ENCODE data around the gene RABGAP1L.
"Not testable (repeated sequence)": the region's sequence is repeated elsewhere in the genome, so short reads cannot be mapped to it uniquely, and the experiment has no call there.

The RABGAP1L gene

GRCh38 chr1:174671826-174672225 lies 512.5 kb downstream of the RABGAP1L start:
- no peak for DNase-seq (ENCODE audit: low read depth)

- DNase-seq (ENCODE audit: low read depth), result no peak
Measured at GRCh38 chr1:174676856-174677255, 517.5 kb downstream of the RABGAP1L start.

GRCh38 chr1:174678657-174679056 lies 519.3 kb downstream of the RABGAP1L start:
- DNase-seq (ENCODE audit: low read depth), result no peak

GRCh38 chr1:174680101-174680500 lies 520.8 kb downstream of the RABGAP1L start:
- DNase-seq (ENCODE audit: low read depth), result no peak

- DNase-seq (ENCODE audit: low read depth), result no peak
Measured at GRCh38 chr1:174682419-174683008, 523.2 kb downstream of the RABGAP1L start.

- DNase-seq (ENCODE audit: low read depth), result no peak
Measured at GRCh38 chr1:174686213-174686612, 526.9 kb downstream of the RABGAP1L start.

GRCh38 chr1:174689524-174689923 lies 530.2 kb downstream of the RABGAP1L start:
- no peak for DNase-seq (ENCODE audit: low read depth)

GRCh38 chr1:174690266-174690665 lies 530.9 kb downstream of the RABGAP1L start:
- DNase-seq (ENCODE audit: low read depth), result no peak

- DNase-seq (ENCODE audit: low read depth), result no peak
Measured at GRCh38 chr1:174692313-174692712, 533.0 kb downstream of the RABGAP1L start.

- DNase-seq (ENCODE audit: low read depth), result no peak
Measured at GRCh38 chr1:174693085-174693484, 533.8 kb downstream of the RABGAP1L start.

GRCh38 chr1:174693539-174693938 lies 534.2 kb downstream of the RABGAP1L start:
- DNase-seq (ENCODE audit: low read depth), result not testable (repeated sequence)

- DNase-seq (ENCODE audit: low read depth), result no peak
Measured at GRCh38 chr1:174696026-174696821, 536.9 kb downstream of the RABGAP1L start.

- DNase-seq (ENCODE audit: low read depth), result no peak
Measured at GRCh38 chr1:174700314-174700713, 541.0 kb downstream of the RABGAP1L start.

GRCh38 chr1:174700775-174701174 lies 541.5 kb downstream of the RABGAP1L start:
- DNase-seq (ENCODE audit: low read depth), result no peak

GRCh38 chr1:174701565-174701964 lies 542.2 kb downstream of the RABGAP1L start:
- DNase-seq (ENCODE audit: low read depth), result no peak

GRCh38 chr1:174702011-174702410 lies 542.7 kb downstream of the RABGAP1L start:
- no peak for DNase-seq (ENCODE audit: low read depth)

- DNase-seq (ENCODE audit: low read depth), result no peak
Measured at GRCh38 chr1:174703309-174703708, 544.0 kb downstream of the RABGAP1L start.

- no peak for DNase-seq (ENCODE audit: low read depth)
Measured at GRCh38 chr1:174704300-174704699, 545.0 kb downstream of the RABGAP1L start.

- no peak for DNase-seq (ENCODE audit: low read depth)
Measured at GRCh38 chr1:174710868-174711845, 551.8 kb downstream of the RABGAP1L start.

- DNase-seq (ENCODE audit: low read depth), result not testable (repeated sequence)
Measured at GRCh38 chr1:174711848-174712247, 552.5 kb downstream of the RABGAP1L start.

GRCh38 chr1:174712541-174712940 lies 553.2 kb downstream of the RABGAP1L start:
- DNase-seq (ENCODE audit: low read depth), result no peak

GRCh38 chr1:174713796-174714195 lies 554.5 kb downstream of the RABGAP1L start:
- no peak for DNase-seq (ENCODE audit: low read depth)

All from stimulated activated CD8-positive, alpha-beta memory T cell treated with anti-CD3 and anti-CD28 coated beads, Interleukin-12 subunit alpha, Interleukin-12 subunit beta, amount 100 ng/mL, for 4 hours (primary cell).